ENCODE data around the gene MEX3A. TPM values are rescaled to one million over a fixed set of nuclear protein-coding genes. Genes with fewer than 3 reads are reported as not detected.
A peak's percentile ranks its signal among the peaks of the same experiment; 100 is the strongest.

The MEX3A gene
- total RNA-seq, 1 experiment from 2014 or later, result 6.1 TPM

GRCh38 chr1:156075775-156076204 lies 6.5 kb downstream of the MEX3A start:
- Histone ChIP-seq H3K9me2 (ENCODE audit: insufficient read depth) (no peaks in the 10 kb centered on the region), H3K4me1 (ENCODE audit: control insufficient read depth in 1 of 2, insufficient read depth in 2 of 2, low read length in 2 of 2) (peaks cover 0 to 11% of the 10 kb centered on the region in 2 experiments; a peak in 3 of 4 replicates), H3K9ac (ENCODE audit: low read length) (no peak overlapping the region), H3K27me3 (ENCODE audit: insufficient read depth, low read length) (no peaks in the 10 kb centered on the region), H4K20me1 (ENCODE audit: insufficient read depth) (no peaks in the 10 kb centered on the region), H3K27ac (ENCODE audit: low read depth, low read length) (no peak overlapping the region), H3K4me2 (ENCODE audit: low read length) (no peak overlapping the region), H2AFZ (ENCODE audit: low read depth, low read length, poor library complexity, severe bottlenecking) (no peak overlapping the region), H3K36me3 (ENCODE audit: control insufficient read depth in 1 of 2, insufficient read depth in 2 of 2, low read length in 2 of 2) (peaks cover 4 to 13% of the 10 kb centered on the region in 2 experiments; a peak in 1 of 4 replicates), H3K9me3 (ENCODE audit: control insufficient read depth in 1 of 2, insufficient read depth in 1 of 2, low read depth in 1 of 2, low read length in 2 of 2) (no peaks in the 10 kb centered on the region), H3K79me2 (ENCODE audit: insufficient read depth, low read length) (no peaks in the 10 kb centered on the region), H3K4me3 (replicated peaks in 1 of 2; ENCODE audit: low read depth in 1 of 2, low read length in 2 of 2) (no peak overlapping the region)
- ATAC-seq, result no peak
- DNase-seq (ENCODE audit: low read depth, low spot score), result no peak
- no peak for TF ChIP-seq SIN3A (IDR thresholded peaks at IDR 0.05; ENCODE audit: low read depth)
- ChIA-PET CTCF (interaction anchor here (0.8 kb wide), 1 partner anchor 137 kb away, joined by 3 read pairs; no protein-coding TSS in a partner anchor), POLR2A (no interaction called here), RAD21 (ENCODE audit: low non-redundant PET in 1 of 2, low total read pairs in 2 of 2, uncharacterized antibody in 2 of 2, unreplicated experiment in 2 of 2) (no interaction called here)
- BruUV-seq (replicated peaks), result no TSS peak
- intact Hi-C loops (cut with micrococcal nuclease), result no loop called here

GRCh38 chr1:156075162-156075561 lies 7.1 kb downstream of the MEX3A start:
- peak; percentile 58 for ATAC-seq
- H3K4me1 ChIP-seq (ENCODE audit: control insufficient read depth in 1 of 2, insufficient read depth in 2 of 2, low read length in 2 of 2), result peaks cover 0 to 11% of the 10 kb centered on the region in 2 experiments; a peak in 2 of 4 replicates
- TF ChIP-seq FOSL1 (IDR thresholded peaks at IDR 0.05; ENCODE audit: low read depth) (no peak), ELF1 (IDR thresholded peaks at IDR 0.05; ENCODE audit: borderline replicate concordance, low read depth) (no peak), CEBPB (IDR thresholded peaks at IDR 0.05; ENCODE audit: low read depth) (no peak), POLR2AphosphoS5 (IDR thresholded peaks at IDR 0.05; ENCODE audit: low read depth, low read length) (no peak), JUND (IDR thresholded peaks at IDR 0.05) (no peak), MAX (IDR thresholded peaks at IDR 0.05) (no peak), YY1 (IDR thresholded peaks at IDR 0.05; ENCODE audit: extremely low read depth, insufficient replicate concordance, low read depth, low read length) (no peak), EZH2 (IDR thresholded peaks at IDR 0.05) (no peak), POLR2A (IDR thresholded peaks at IDR 0.05; ENCODE audit: borderline replicate concordance, extremely low read depth, insufficient read depth, insufficient read length) (no peak), RAD21 (IDR thresholded peaks at IDR 0.05; ENCODE audit: low read depth) (no peak)
- CTCF ChIA-PET, result interaction anchor here (0.8 kb wide), 1 partner anchor 136 kb away, joined by 3 read pairs; no protein-coding TSS in a partner anchor
- H3K27me3 ChIP-seq (ENCODE audit: insufficient read depth, low read length), result no peaks in the 10 kb centered on the region
- no peaks in the 10 kb centered on the region for H3K79me2 ChIP-seq (ENCODE audit: insufficient read depth, low read length)
- peaks cover 8 to 16% of the 10 kb centered on the region in 2 experiments; a peak in 3 of 4 replicates for H3K36me3 ChIP-seq (ENCODE audit: control insufficient read depth in 1 of 2, insufficient read depth in 2 of 2, low read length in 2 of 2)
- intact Hi-C loops (cut with micrococcal nuclease), result no loop called here
- no peaks in the 10 kb centered on the region for H4K20me1 ChIP-seq (ENCODE audit: insufficient read depth)
- BruUV-seq (replicated peaks), result no TSS peak
- POLR2A ChIA-PET, result no interaction called here
- no peak overlapping the region for H3K4me3 ChIP-seq (replicated peaks in 1 of 2; ENCODE audit: low read depth in 1 of 2, low read length in 2 of 2)
- H2AFZ ChIP-seq (ENCODE audit: low read depth, low read length, poor library complexity, severe bottlenecking), result no peak overlapping the region
- RAD21 ChIA-PET (ENCODE audit: low non-redundant PET in 1 of 2, low total read pairs in 2 of 2, uncharacterized antibody in 2 of 2, unreplicated experiment in 2 of 2), result no interaction called here
- no peak for DNase-seq (ENCODE audit: low read depth, low spot score)
- no peak overlapping the region for H3K9ac ChIP-seq (ENCODE audit: low read length)
- no peaks in the 10 kb centered on the region for H3K9me2 ChIP-seq (ENCODE audit: insufficient read depth)
- no peak overlapping the region for H3K27ac ChIP-seq (ENCODE audit: low read depth, low read length)
- H3K4me2 ChIP-seq (ENCODE audit: low read length), result no peak overlapping the region
- no peaks in the 10 kb centered on the region for H3K9me3 ChIP-seq (ENCODE audit: control insufficient read depth in 1 of 2, insufficient read depth in 1 of 2, low read depth in 1 of 2, low read length in 2 of 2)
